Hepatocyte (in vitro differentiated cells): ENCODE data around the gene KCNJ16. TPM values are rescaled to one million over a fixed set of nuclear protein-coding genes. Genes with fewer than 3 reads are reported as not detected.

Experiments
- DNase-seq: peaks from one replicate; pipeline ENCODE4 v3.0.0-alpha.2; 2016; ENCODE audit warnings: low spot score
- H2AFZ ChIP-seq: fragments of 200-600 bp; sonication (generic); 2 replicates; pipeline ENCODE4 v1.6.0; 2016; ENCODE audit warnings: antibody characterized with exemption, mild to moderate bottlenecking
- H3K27ac ChIP-seq: fragments of 200-600 bp; sonication (generic); 2 replicates; pipeline ENCODE4 v1.5.1; 2016; ENCODE audit warnings: mild to moderate bottlenecking
- H3K27me3 ChIP-seq: fragments of 200-600 bp; sonication (generic); 2 replicates; pipeline ENCODE4 v1.6.1; 2016
- H3K36me3 ChIP-seq: fragments of 200-600 bp; sonication (generic); replicated peaks from 2 replicates; pipeline ENCODE4 v1.5.1; 2016; ENCODE audit warnings: low read depth; ENCODE audit not compliant: insufficient read depth
- H3K4me1 ChIP-seq: fragments of 200-600 bp; sonication (generic); 2 replicates; pipeline ENCODE4 v1.5.1; 2016; ENCODE audit warnings: mild to moderate bottlenecking, moderate library complexity; ENCODE audit not compliant: insufficient read depth
- H3K4me2 ChIP-seq: fragments of 200-600 bp; sonication (generic); 2 replicates; pipeline ENCODE4 v1.6.0; 2016
- H3K4me3 ChIP-seq: fragments of 200-600 bp; sonication (generic); 2 replicates; pipeline ENCODE4 v1.5.1; 2016; ENCODE audit warnings: mild to moderate bottlenecking
- H3K79me2 ChIP-seq: fragments of 200-600 bp; sonication (generic); 2 replicates; pipeline ENCODE4 v1.6.0; 2017; ENCODE audit warnings: mild to moderate bottlenecking
- H3K9me2 ChIP-seq: fragments of 200-600 bp; sonication (generic); replicated peaks from 2 replicates; pipeline ENCODE4 v1.6.0; 2017; ENCODE audit warnings: mild to moderate bottlenecking; ENCODE audit not compliant: insufficient read depth
- H3K9me3 ChIP-seq: fragments of 200-600 bp; sonication (generic); 2 replicates; pipeline ENCODE4 v1.5.1; 2016; ENCODE audit warnings: low read depth, mild to moderate bottlenecking
- H4K20me1 ChIP-seq: fragments of 200-600 bp; sonication (generic); 2 replicates; pipeline ENCODE4 v1.6.0; 2016; ENCODE audit warnings: mild to moderate bottlenecking; ENCODE audit not compliant: insufficient read depth, poor library complexity, severe bottlenecking
- CTCF ChIP-seq: fragments of 200-600 bp; sonication (generic); IDR thresholded peaks from 2 replicates; pipeline ENCODE4 v1.5.1; 2016; ENCODE audit warnings: antibody characterized with exemption, mild to moderate bottlenecking; ENCODE audit not compliant: poor library complexity
- EZH2 ChIP-seq: fragments of 200-600 bp; sonication (generic); IDR thresholded peaks from 2 replicates; pipeline ENCODE4 v1.6.1; 2016; ENCODE audit warnings: antibody characterized with exemption, mild to moderate bottlenecking, borderline replicate concordance
- EZH2phosphoT487 ChIP-seq: fragments of 200-600 bp; sonication (generic); IDR thresholded peaks from one replicate; pipeline ENCODE4 v1.6.1; 2018; ENCODE audit warnings: antibody characterized with exemption, mild to moderate bottlenecking, low read depth, moderate library complexity; ENCODE audit not compliant: unreplicated experiment, severe bottlenecking
- WGBS: methylation state at CpG from one replicate; pipeline ENCODE4 v1.1.6; 2016; ENCODE audit warnings: low lambda C conversion rate; ENCODE audit errors: missing lambda C conversion rate; 5-methylcytosine and 5-hydroxymethylcytosine counted together
- polyA plus RNA-seq: library from polyadenylated mRNA; unstranded; fragments of >200 nt; fragmentation: Nextera tagmentation; extraction: Ambion mirVana; gene quantifications from 2 replicates; pipeline ENCODE4 v1.2.1, GENCODE V29; 2016
- total RNA-seq: library from RNA; depleted of rRNA; stranded (reverse); fragments of >200 nt; gene quantifications from 2 replicates; pipeline ENCODE4 v1.2.3, GENCODE V29; 2014

Gene KCNJ16
- total and polyA plus RNA-seq, 2 experiments from 2014 or later = 2.7 to 40.6 TPM

GRCh38 chr17:70102531-70102930, 27.5 kb downstream of the KCNJ16 start:
- no peak overlapping the region for H3K4me3 ChIP-seq
- H4K20me1 ChIP-seq = no peaks in the 10 kb centered on the region
- H3K36me3 ChIP-seq = no peaks in the 10 kb centered on the region
- TF ChIP-seq CTCF (no peak), EZH2 (no peak), EZH2phosphoT487 (no peak)
- no peaks in the 10 kb centered on the region for H3K79me2 ChIP-seq
- H3K4me1 ChIP-seq = no peaks in the 10 kb centered on the region
- no peak for DNase-seq
- WGBS = 82% methylated on average over 3 of the region's 3 CpGs
- no peaks in the 10 kb centered on the region for H3K9me2 ChIP-seq
- H2AFZ ChIP-seq = no peak overlapping the region
- no peaks in the 10 kb centered on the region for H3K9me3 ChIP-seq
- H3K4me2 ChIP-seq = no peak overlapping the region
- no peaks in the 10 kb centered on the region for H3K27me3 ChIP-seq
- H3K27ac ChIP-seq = no peak overlapping the region

GRCh38 chr17:70104791-70105523, 29.9 kb downstream of the KCNJ16 start:
- Histone ChIP-seq H3K9me3 (no peaks in the 10 kb centered on the region), H3K27ac (no peak overlapping the region), H3K27me3 (no peaks in the 10 kb centered on the region), H3K36me3 (no peaks in the 10 kb centered on the region), H3K4me2 (no peak overlapping the region), H2AFZ (no peak overlapping the region), H4K20me1 (no peaks in the 10 kb centered on the region), H3K9me2 (no peaks in the 10 kb centered on the region), H3K4me3 (no peak overlapping the region), H3K79me2 (no peaks in the 10 kb centered on the region), H3K4me1 (no peaks in the 10 kb centered on the region)
- TF ChIP-seq EZH2 (no peak), CTCF (no peak), EZH2phosphoT487 (no peak)
- WGBS = 87% methylated on average over 12 of the region's 12 CpGs
- DNase-seq = no peak

GRCh38 chr17:70105641-70106040, 30.6 kb downstream of the KCNJ16 start:
- Histone ChIP-seq H3K4me2 (no peak overlapping the region), H3K36me3 (no peaks in the 10 kb centered on the region), H3K27ac (no peak overlapping the region), H3K27me3 (no peaks in the 10 kb centered on the region), H3K79me2 (no peaks in the 10 kb centered on the region), H4K20me1 (no peaks in the 10 kb centered on the region), H3K9me3 (no peaks in the 10 kb centered on the region), H3K4me3 (no peak overlapping the region), H2AFZ (no peak overlapping the region), H3K9me2 (no peaks in the 10 kb centered on the region), H3K4me1 (no peaks in the 10 kb centered on the region)
- TF ChIP-seq CTCF (no peak), EZH2phosphoT487 (no peak)
- 73% methylated on average over 3 of the region's 3 CpGs for WGBS
- no peak for DNase-seq

- no peak overlapping the region for H3K4me2 ChIP-seq
- 67% methylated on average over 3 of the region's 3 CpGs for WGBS
- no peak overlapping the region for H3K4me3 ChIP-seq
- no peak for DNase-seq
- H3K9me3 ChIP-seq = no peaks in the 10 kb centered on the region
- no peaks in the 10 kb centered on the region for H3K27me3 ChIP-seq
- no peaks in the 10 kb centered on the region for H4K20me1 ChIP-seq
- no peaks in the 10 kb centered on the region for H3K36me3 ChIP-seq
- H3K4me1 ChIP-seq = no peaks in the 10 kb centered on the region
- no peak overlapping the region for H2AFZ ChIP-seq
- no peak overlapping the region for H3K27ac ChIP-seq
- TF ChIP-seq EZH2phosphoT487 = no peak
- TF ChIP-seq CTCF = no peak
- TF ChIP-seq EZH2 = no peak
- H3K79me2 ChIP-seq = no peaks in the 10 kb centered on the region
- H3K9me2 ChIP-seq = no peaks in the 10 kb centered on the region
Measured at GRCh38 chr17:70106551-70106950, 31.5 kb downstream of the KCNJ16 start.
